Heart left ventricle (tissue), 16 donors: Measurements from ENCODE around the gene HDGFL2. TPM values are rescaled to one million over a fixed set of nuclear protein-coding genes. Genes with fewer than 3 reads are reported as not detected.

ENCODE experiments used
- ATAC-seq, 4 donors: fragments of 200-7000 bp; cut with Tn5 transposase; one replicate each; pipeline ENCODE4 v1.9.1; 2020 to 2022; ENCODE audit warnings: moderate library complexity in 4 of 4, mild to moderate bottlenecking in 3 of 4, moderate number of reproducible peaks in 1 of 4
- DNase-seq, 5 donors: peaks; one replicate each; pipeline ENCODE4 v3.0.0-alpha.2; 2020
- H3K27ac ChIP-seq, 12 donors: fragments of 200-600 bp; sonication (generic) in 4 of 12; one replicate each; pipeline versions ENCODE4 v1.5.0 to v1.8.0; 2016 to 2022; ENCODE audit warnings: mild to moderate bottlenecking in 2 of 12
- H3K27me3 ChIP-seq, 9 donors: fragments of 200-600 bp; sonication (generic) in 2 of 9; one replicate each; pipeline versions ENCODE4 v1.5.1 to v1.8.0; 2016 to 2022; ENCODE audit warnings: mild to moderate bottlenecking in 3 of 9
- H3K36me3 ChIP-seq, 9 donors: fragments of 200-600 bp; sonication (generic) in 2 of 9; one replicate each; pipeline versions ENCODE4 v1.5.0 to v1.8.0; 2018 to 2022; ENCODE audit warnings: mild to moderate bottlenecking in 2 of 9
- H3K4me1 ChIP-seq, 12 donors: fragments of 200-600 bp; sonication (generic) in 4 of 12; one replicate each; pipeline versions ENCODE4 v1.5.0 to v1.8.0; 2016 to 2022; ENCODE audit warnings: mild to moderate bottlenecking in 3 of 12
- H3K4me3 ChIP-seq, 12 donors: fragments of 200-600 bp; sonication (generic) in 4 of 12; one replicate each; pipeline versions ENCODE4 v1.5.0 to v1.8.0; 2017 to 2022; ENCODE audit warnings: mild to moderate bottlenecking in 9 of 12, moderate library complexity in 4 of 12
- H3K9me3 ChIP-seq, 12 donors: fragments of 200-600 bp; sonication (generic) in 4 of 12; one replicate each; pipeline versions ENCODE4 v1.5.0 to v1.8.0; 2016 to 2022; ENCODE audit warnings: mild to moderate bottlenecking in 1 of 12
- POLR2A ChIP-seq, 2 donors: fragments of 450-650 bp; IDR thresholded peaks; one replicate each; pipeline ENCODE4 v1.6.1; 2017; ENCODE audit warnings: antibody characterized with exemption in 2 of 2, mild to moderate bottlenecking in 2 of 2, moderate library complexity in 2 of 2
- WGBS, 4 donors: extraction: QIAGEN DNeasy Blood & Tissue Kit in 2 of 4; methylation state at CpG; one replicate each; pipeline versions ENCODE4 v1.1.5 to v1.1.7; 2013 to 2018; 5-methylcytosine and 5-hydroxymethylcytosine counted together
- intact Hi-C, 10 donors: fragments of 100-400 bp; cut with DNase I; formaldehyde crosslinking; loops; one replicate each; pipeline versions ENCODE4 v1.11.1 to v1.14.2; 2022
- polyA plus RNA-seq, 2 donors: library from polyadenylated mRNA; stranded (reverse); fragments of 200-250 nt; gene quantifications; one replicate each; pipeline ENCODE4 v1.2.3, GENCODE V29; 2013
- total RNA-seq, 9 donors: library from RNA; depleted of rRNA in 2 of 9; stranded (reverse); fragments of >200 nt in 2 of 9; fragmentation: NEBNext Ultra II Directional in 3 of 9; extraction: Animal tissue kit (Norgen Biotek cat#: 25700) in 3 of 9; gene quantifications; one replicate each; pipeline versions ENCODE4 v1.1.0 to v1.2.4, GENCODE V29; 2016 to 2023
- TF ChIP-seq, protein P1 (sequence below), 12 donors: fragments of 200-600 bp; sonication (generic) in 4 of 12; IDR thresholded peaks; one replicate each; pipeline versions ENCODE4 v1.5.0 to v1.8.0; 2018 to 2022; ENCODE audit warnings: antibody characterized with exemption in 12 of 12, mild to moderate bottlenecking in 5 of 12
- donor health status: ischemic (EF 13 %, LVEDD 7.1; RV severe dilation, severe dysfunction).
- donor health status: healthy with polysubstance abuse.
- donor health status: DM: no; HTN: yes; CAD: no.
- donor health status: DM: no; HTN: no; CAD: no.
- donor health status: ischemic (EF 25% LVEDD 6.9; RV normal size, moderate dysfunction).
- donor health status: ischemic (EF 25% LVEDD 5.7; RV mildly dilated, moderate dysfunction).
- donor health status: healthy.
- donor health status: DM: yes; HTN: yes; CAD: no.
- donor health status: ischemic (EF 35%, LVEDD 5.7; RV mildly dilated, moderate dysfunction).
- donor health status: nonischemic (EF 11% LVEDD 7.7; RV severe dilation, severe dysfunction).
- donor health status: DM: yes; HTN: yes; CAD: no.
- donor health status: PGD.
- donor health status: ischemic (EF 29% LVEDD 5.4; RV normal size, mild dysfunction).
- donor health status: nonischemic (EF 23%, LVEDD 6.1; RV moderate dilation, normal function).

The HDGFL2 gene
- total and polyA plus RNA-seq, 11 donors, result 20.8 to 235 (median 30.7) TPM

GRCh38 chr19:4500841-4501591 lies 28.9 kb downstream of the HDGFL2 start:
- no peaks in the 10 kb centered on the region for H3K9me3 ChIP-seq
- no peaks in the 10 kb centered on the region for H3K27me3 ChIP-seq
- H3K4me1 ChIP-seq, result no peaks in the 10 kb centered on the region
- ATAC-seq (peak in 1 of 4 donors; percentile 4), DNase-seq (peak in 2 of 5 donors; percentile 5 to 12)
- H3K27ac ChIP-seq, result peak overlapping the region in 2 of 12 donors; percentile 19 to 31
- H3K4me3 ChIP-seq, result no peak overlapping the region
- WGBS, 4 donors, result 92 to 93% (median 92%) methylated on average over 23 to 29 of the region's 29 CpGs
- TF ChIP-seq POLR2A (IDR thresholded peaks at IDR 0.05), result no peak
- TF ChIP-seq, protein P1, sequence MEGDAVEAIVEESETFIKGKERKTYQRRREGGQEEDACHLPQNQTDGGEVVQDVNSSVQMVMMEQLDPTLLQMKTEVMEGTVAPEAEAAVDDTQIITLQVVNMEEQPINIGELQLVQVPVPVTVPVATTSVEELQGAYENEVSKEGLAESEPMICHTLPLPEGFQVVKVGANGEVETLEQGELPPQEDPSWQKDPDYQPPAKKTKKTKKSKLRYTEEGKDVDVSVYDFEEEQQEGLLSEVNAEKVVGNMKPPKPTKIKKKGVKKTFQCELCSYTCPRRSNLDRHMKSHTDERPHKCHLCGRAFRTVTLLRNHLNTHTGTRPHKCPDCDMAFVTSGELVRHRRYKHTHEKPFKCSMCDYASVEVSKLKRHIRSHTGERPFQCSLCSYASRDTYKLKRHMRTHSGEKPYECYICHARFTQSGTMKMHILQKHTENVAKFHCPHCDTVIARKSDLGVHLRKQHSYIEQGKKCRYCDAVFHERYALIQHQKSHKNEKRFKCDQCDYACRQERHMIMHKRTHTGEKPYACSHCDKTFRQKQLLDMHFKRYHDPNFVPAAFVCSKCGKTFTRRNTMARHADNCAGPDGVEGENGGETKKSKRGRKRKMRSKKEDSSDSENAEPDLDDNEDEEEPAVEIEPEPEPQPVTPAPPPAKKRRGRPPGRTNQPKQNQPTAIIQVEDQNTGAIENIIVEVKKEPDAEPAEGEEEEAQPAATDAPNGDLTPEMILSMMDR (IDR thresholded peaks at IDR 0.05), result no peak
- intact Hi-C loops, result no loop called here
- H3K36me3 ChIP-seq, result peaks cover 0 to 96% (median 86%) of the 10 kb centered on the region in 9 donors

- H3K27me3 ChIP-seq, result no peaks in the 10 kb centered on the region
- peaks cover 0 to 5% (median 0%) of the 10 kb centered on the region in 12 donors for H3K4me1 ChIP-seq
- DNase-seq (peak in 2 of 5 donors; percentile 7 to 19), ATAC-seq (peak in 2 of 4 donors; percentile 1 to 5)
- intact Hi-C loops, result no loop called here
- peaks cover 0 to 96% (median 86%) of the 10 kb centered on the region in 9 donors for H3K36me3 ChIP-seq
- no peaks in the 10 kb centered on the region for H3K9me3 ChIP-seq
- H3K4me3 ChIP-seq, result no peak overlapping the region
- peak overlapping the region in 4 of 12 donors; percentile 7 to 31 (median 14) for H3K27ac ChIP-seq
- WGBS, 4 donors, result 70 to 87% (median 85%) methylated on average over 15 to 25 of the region's 25 CpGs
- no peak for TF ChIP-seq POLR2A (IDR thresholded peaks at IDR 0.05)
These were observed 29.6 kb downstream of the HDGFL2 start for GRCh38 chr19:4501691-4502090.

DNA sequence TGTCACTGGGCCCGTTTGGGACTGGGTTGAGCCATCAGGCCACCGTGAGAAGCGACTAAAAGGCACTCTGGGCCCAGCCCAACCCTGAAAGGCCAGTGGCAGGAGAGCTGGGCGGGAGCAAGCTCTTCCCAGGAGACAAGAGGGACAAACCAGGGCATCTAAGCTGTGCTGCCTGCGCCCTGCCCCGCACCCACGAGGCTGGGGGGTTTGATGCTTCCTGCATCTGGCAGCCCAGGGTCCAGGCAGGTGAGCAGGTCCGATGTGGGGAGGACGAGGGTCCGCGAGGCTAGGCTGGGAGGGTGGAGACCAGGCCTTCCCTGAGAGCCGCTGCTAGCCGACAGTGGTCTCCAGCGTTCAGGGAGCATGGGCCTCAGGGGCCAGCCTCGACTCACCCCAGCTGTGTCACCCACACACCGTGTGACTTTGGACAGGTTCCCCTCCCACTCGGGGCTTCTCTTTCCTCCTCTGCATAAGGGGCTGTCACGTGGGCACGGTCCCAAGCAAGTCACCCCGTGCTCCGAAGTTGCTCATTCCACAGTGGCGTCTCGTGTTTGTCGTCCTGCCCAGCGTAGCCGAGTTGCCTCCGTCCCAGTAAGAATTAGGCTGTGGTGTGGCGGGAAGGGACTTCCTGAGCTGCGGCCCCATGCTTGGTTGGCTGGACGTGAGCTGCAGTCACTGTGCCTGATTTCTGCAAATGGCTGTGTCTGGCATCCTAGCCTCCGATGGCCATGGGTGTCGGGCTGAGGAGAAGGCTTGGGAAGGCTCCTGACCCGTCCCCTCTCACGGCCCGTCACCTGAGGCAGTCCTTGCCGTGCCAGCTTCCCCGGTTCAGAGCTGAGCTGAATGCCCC lies 30.4 kb downstream of the HDGFL2 start:
- TF ChIP-seq, protein P1 (IDR thresholded peaks at IDR 0.05), result no peak
- no peak for TF ChIP-seq POLR2A (IDR thresholded peaks at IDR 0.05)
- H3K27me3 ChIP-seq, result no peaks in the 10 kb centered on the region
- intact Hi-C loops, result no loop called here
- H3K4me1 ChIP-seq, result peaks cover 0 to 12% (median 0%) of the 10 kb centered on the region in 12 donors
- peak in 2 of 4 donors; percentile 1 to 2 for ATAC-seq
- 78 to 88% (median 86%) methylated on average over 19 to 37 of the region's 37 CpGs for WGBS, 4 donors
- peaks cover 0 to 96% (median 79%) of the 10 kb centered on the region in 9 donors for H3K36me3 ChIP-seq
- peak overlapping the region in 3 of 12 donors; percentile 7 to 31 (median 10) for H3K27ac ChIP-seq
- no peak overlapping the region for H3K4me3 ChIP-seq
- H3K9me3 ChIP-seq, result no peaks in the 10 kb centered on the region
- peak in 2 of 5 donors; percentile 7 to 17 for DNase-seq

DNA sequence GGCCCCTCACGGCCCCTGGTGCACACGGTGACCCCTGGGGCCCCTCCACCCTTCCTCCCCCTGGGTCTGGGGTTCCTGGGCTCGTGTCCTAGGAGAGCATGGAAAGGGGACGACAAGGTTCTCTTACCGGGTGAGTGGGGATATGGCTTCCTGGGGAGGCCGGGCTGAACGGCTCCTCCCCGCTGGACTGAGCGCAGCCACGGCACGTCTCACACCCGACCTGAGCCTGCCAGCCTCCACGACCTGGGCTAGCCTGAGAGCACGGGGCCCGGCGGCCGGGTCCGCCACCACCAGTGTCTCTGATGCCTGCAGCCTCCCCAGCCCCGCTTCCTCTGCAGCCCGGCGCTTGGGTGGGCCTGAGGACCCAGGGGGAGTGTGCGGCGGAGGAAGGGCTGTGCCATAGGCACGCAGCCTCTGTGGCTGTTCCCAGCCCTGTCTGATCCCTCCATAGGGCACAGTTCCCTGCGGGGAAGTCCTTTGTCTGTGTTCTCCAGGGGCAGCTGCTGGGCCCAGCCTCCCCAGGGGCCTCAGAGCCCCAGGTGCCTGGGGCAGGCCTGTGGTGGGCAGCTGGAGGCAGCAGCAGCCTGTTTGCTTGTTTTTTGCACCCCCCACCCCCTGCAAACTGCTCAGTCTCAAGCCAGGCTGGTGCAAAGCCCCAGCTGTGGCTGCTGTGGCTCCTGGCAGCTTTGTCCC lies 31.2 kb downstream of the HDGFL2 start:
- Histone ChIP-seq H3K36me3 (peaks cover 0 to 93% (median 77%) of the 10 kb centered on the region in 9 donors), H3K27me3 (no peaks in the 10 kb centered on the region), H3K9me3 (no peaks in the 10 kb centered on the region), H3K27ac (peak overlapping the region in 1 of 12 donors; percentile 31), H3K4me1 (peaks cover 0 to 14% (median 0%) of the 10 kb centered on the region in 12 donors), H3K4me3 (no peak overlapping the region)
- no peak for TF ChIP-seq POLR2A (IDR thresholded peaks at IDR 0.05)
- TF ChIP-seq, protein P1 (IDR thresholded peaks at IDR 0.05), result no peak
- intact Hi-C loops, result no loop called here
- ATAC-seq, result no peak
- peak in 2 of 5 donors; percentile 7 to 15 for DNase-seq
- WGBS, 4 donors, result 74 to 100% (median 91%) methylated on average over 4 to 25 of the region's 25 CpGs
